K562 (cell line): ENCODE data around the gene PLEKHG5. TPM values are rescaled to one million over a fixed set of nuclear protein-coding genes. Genes with fewer than 3 reads are reported as not detected.

Experiments used
- ATAC-seq: fragments of 200-7000 bp; cut with Tn5 transposase; 3 replicates; pipeline ENCODE4 v1.9.1; 2020; ENCODE audit warnings: moderate library complexity
- BruUV-seq: library from RNA; stranded (reverse); fragments of 400-500 nt; replicated peaks from 2 replicates; lab custom pipeline; 2021; lab: Mats Ljungman, UMichigan
- CTCF ChIA-PET: fragments of 300-600 bp; formaldehyde crosslinking; extraction: SDS; loops from one replicate; lab custom pipeline; 2021; ENCODE audit warnings: low intra/inter-chr PET ratio; lab: Yijun Ruan, JAX
- POLR2A ChIA-PET: fragments of 300-600, 350-650 bp; sonication (Branson Sonifier 250); formaldehyde crosslinking; extraction: SDS; loops from one replicate; lab custom pipeline; 2021; ENCODE audit warnings: antibody characterized with exemption, inconsistent platforms; lab: Yijun Ruan, JAX
- DNase-seq, 4 experiments: peaks; one replicate each; pipeline versions ENCODE4 v3.0.0 to v3.0.0-alpha.2; 2011 to 2018; ENCODE audit warnings: low spot score in 3 of 4, mixed read lengths in 3 of 4; ENCODE audit errors: extremely low read depth in 1 of 4
- FAIRE-seq: peaks from 2 replicates; lab custom pipeline; 2011; peaks lifted over from hg19 to GRCh38; lab: Jason Lieb, UNC
- H2AFZ ChIP-seq: 2 replicates; pipeline ENCODE4 v1.6.0; 2011; ENCODE audit warnings: low read depth, low read length, control low read depth, inconsistent platforms
- H3K27ac ChIP-seq: fragments of 200-600 bp; 3 replicates; pipeline ENCODE4 v1.8.0; 2011; ENCODE audit warnings: low read depth, mild to moderate bottlenecking, control low read depth, inconsistent platforms, low read length, moderate library complexity, mixed read lengths; ENCODE audit errors: extremely low read depth
- H3K27me3 ChIP-seq, 2 experiments: fragments of 300-600 bp in 1 of 2; 2 replicates in 1 of 2; 3 replicates in 1 of 2; pipeline versions ENCODE4 v1.6.0 to v1.8.0; 2011; ENCODE audit warnings: inconsistent platforms in 2 of 2, low read length in 2 of 2, mild to moderate bottlenecking in 1 of 2, mixed read lengths in 1 of 2, moderate library complexity in 1 of 2; ENCODE audit not compliant: control insufficient read depth in 2 of 2, insufficient read depth in 2 of 2
- H3K36me3 ChIP-seq: fragments of 300-600 bp; 3 replicates; pipeline ENCODE4 v1.8.0; 2011; ENCODE audit warnings: mild to moderate bottlenecking, low read length, inconsistent platforms; ENCODE audit not compliant: control insufficient read depth, insufficient read depth
- H3K4me1 ChIP-seq, 2 experiments: fragments of 200-600 bp in 1 of 2; replicated peaks in 1 of 2; 2 replicates in 1 of 2; 3 replicates in 1 of 2; pipeline versions ENCODE4 v1.5.1 to v1.8.0; 2011; ENCODE audit warnings: inconsistent platforms in 2 of 2, low read length in 2 of 2, mild to moderate bottlenecking in 1 of 2, mixed read lengths in 1 of 2, moderate library complexity in 1 of 2; ENCODE audit not compliant: control insufficient read depth in 2 of 2, insufficient read depth in 2 of 2
- H3K4me2 ChIP-seq: 2 replicates; pipeline ENCODE4 v1.6.1; 2011; ENCODE audit warnings: low read length, control low read depth, inconsistent platforms, mixed read lengths; ENCODE audit not compliant: insufficient read depth
- H3K4me3 ChIP-seq: fragments of 200-600 bp; sonication (generic), shearing (Covaris generic); 2 replicates; pipeline ENCODE4 v1.5.1; 2016; ENCODE audit warnings: control low read depth, inconsistent platforms
- H3K79me2 ChIP-seq: fragments of 200-600 bp; 3 replicates; pipeline ENCODE4 v1.8.0; 2011; ENCODE audit warnings: low read length, inconsistent platforms; ENCODE audit not compliant: control insufficient read depth, insufficient read depth
- H3K9ac ChIP-seq, 2 experiments: 2 replicates each; pipeline versions ENCODE4 v1.6.0 to v1.6.1; 2011; ENCODE audit warnings: low read depth in 2 of 2, low read length in 2 of 2, control low read depth in 1 of 2, inconsistent platforms in 1 of 2, mild to moderate bottlenecking in 1 of 2, mixed read lengths in 1 of 2; ENCODE audit not compliant: insufficient read depth in 1 of 2
- H3K9me1 ChIP-seq: one replicate; pipeline ENCODE4 v1.6.0; 2011; ENCODE audit warnings: inconsistent platforms, mild to moderate bottlenecking, low read length, moderate library complexity; ENCODE audit not compliant: control insufficient read depth, insufficient read depth
- H3K9me3 ChIP-seq: replicated peaks from 2 replicates; pipeline ENCODE4 v1.5.1; 2011; ENCODE audit warnings: low read depth, low read length, inconsistent platforms; ENCODE audit not compliant: control insufficient read depth, insufficient read depth
- H4K20me1 ChIP-seq: replicated peaks from 2 replicates; pipeline ENCODE4 v1.6.1; 2011; ENCODE audit warnings: low read length, inconsistent platforms, mixed read lengths; ENCODE audit not compliant: control insufficient read depth, insufficient read depth
- ESRRA ChIP-seq: fragments of 450-650 bp; IDR thresholded peaks from 2 replicates; pipeline ENCODE4 v1.6.1; 2014; ENCODE audit warnings: low read depth, mild to moderate bottlenecking, moderate library complexity, borderline replicate concordance
- KDM1A ChIP-seq, 2 experiments: fragments of 450-650 bp; IDR thresholded peaks; 2 replicates each; pipeline ENCODE4 v1.6.1; 2016; ENCODE audit warnings: mild to moderate bottlenecking in 2 of 2
- KDM2B ChIP-seq: fragments of 250-450 bp; sonication (Bioruptor Pico); IDR thresholded peaks from 2 replicates; pipeline ENCODE4 v1.8.0; 2021; ENCODE audit warnings: mild to moderate bottlenecking, moderate library complexity
- RAD21 ChIP-seq, 2 experiments: fragments of 250-450 bp in 1 of 2; fragments of 450-650 bp in 1 of 2; sonication (Bioruptor Pico) in 1 of 2; formaldehyde crosslinking in 1 of 2; IDR thresholded peaks in 1 of 2; conservative IDR thresholded peaks in 1 of 2; 2 replicates each; pipeline versions ENCODE4 v1.4.0 to v1.8.0; 2020 to 2022; ENCODE audit warnings: mild to moderate bottlenecking in 2 of 2, moderate library complexity in 1 of 2
- TAF7 ChIP-seq: fragments of 450-650 bp; IDR thresholded peaks from 2 replicates; pipeline ENCODE4 v1.6.1; 2016; ENCODE audit warnings: missing genetic modification characterization, missing compliant biosample characterization
- WGBS: fragments of 100-300 bp; shearing (Covaris generic); methylation state at CpG from one replicate; pipeline ENCODE4 v1.1.6; 2016; ENCODE audit warnings: low coverage, mixed read lengths; ENCODE audit not compliant: insufficient coverage; ENCODE audit errors: missing lambda C conversion rate; 5-methylcytosine and 5-hydroxymethylcytosine counted together
- in situ Hi-C: fragments of 300-500 bp; cut with MboI; formaldehyde crosslinking; loops from 4 replicates; pipeline ENCODE4 v1.15.0; 2018; ENCODE audit warnings: inconsistent platforms, mixed read lengths
- intact Hi-C: fragments of 100-400 bp; cut with micrococcal nuclease; formaldehyde crosslinking; loops from 2 replicates; pipeline ENCODE4 v1.14.2; 2022
- polyA plus RNA-seq, 8 experiments: library from polyadenylated mRNA; depleted of rRNA in 4 of 8; stranded (reverse) in 5 of 8; unstranded in 3 of 8; fragments of >200 nt; fragmentation: Nextera tagmentation in 2 of 8; fragmentation: Illumina TruSeq in 1 of 8; extraction: Ambion mirVana in 2 of 8; extraction: Trizol in 1 of 8; gene quantifications; 2 replicates each; pipeline versions ENCODE4 v1.2.1 to v1.2.3, GENCODE V29; 2011 to 2014; ENCODE audit warnings: inconsistent platforms in 1 of 8, missing spikeins in 1 of 8
- total RNA-seq, 7 experiments: library from RNA; depleted of rRNA in 6 of 7; stranded (reverse); fragments of >200 nt in 6 of 7; fragmentation: Illumina TruSeq in 2 of 7; extraction: Trizol in 2 of 7; gene quantifications; 2 replicates each; pipeline versions ENCODE4 v1.2.1 to v1.2.3, GENCODE V29; 2011 to 2021; ENCODE audit warnings: low replicate concordance in 1 of 7
- TF ChIP-seq, protein P1 (sequence below): fragments of 250-450 bp; sonication (Bioruptor Pico); IDR thresholded peaks from 2 replicates; pipeline ENCODE4 v1.5.0; 2021
- TF ChIP-seq, protein P2 (sequence below), 2 experiments: IDR thresholded peaks; 2 replicates each; pipeline ENCODE4 v1.6.1; 2012; ENCODE audit warnings: improper control_type of control experiment in 2 of 2, low read depth in 2 of 2, low read length in 2 of 2, borderline replicate concordance in 1 of 2
- TF ChIP-seq, protein P3 (sequence below): sonication (generic); formaldehyde crosslinking; IDR thresholded peaks from 2 replicates; pipeline ENCODE4 v1.8.1; 2023; ENCODE audit warnings: mild to moderate bottlenecking, missing genetic modification reagents

PLEKHG5 gene
- total and polyA plus RNA-seq, 9 of the 15 experiments (the other 6 are each of a cell fraction or from before 2014, with no cell fraction given) = 0.04 to 0.29 (median 0.09) TPM; not detected in 3

DNA sequence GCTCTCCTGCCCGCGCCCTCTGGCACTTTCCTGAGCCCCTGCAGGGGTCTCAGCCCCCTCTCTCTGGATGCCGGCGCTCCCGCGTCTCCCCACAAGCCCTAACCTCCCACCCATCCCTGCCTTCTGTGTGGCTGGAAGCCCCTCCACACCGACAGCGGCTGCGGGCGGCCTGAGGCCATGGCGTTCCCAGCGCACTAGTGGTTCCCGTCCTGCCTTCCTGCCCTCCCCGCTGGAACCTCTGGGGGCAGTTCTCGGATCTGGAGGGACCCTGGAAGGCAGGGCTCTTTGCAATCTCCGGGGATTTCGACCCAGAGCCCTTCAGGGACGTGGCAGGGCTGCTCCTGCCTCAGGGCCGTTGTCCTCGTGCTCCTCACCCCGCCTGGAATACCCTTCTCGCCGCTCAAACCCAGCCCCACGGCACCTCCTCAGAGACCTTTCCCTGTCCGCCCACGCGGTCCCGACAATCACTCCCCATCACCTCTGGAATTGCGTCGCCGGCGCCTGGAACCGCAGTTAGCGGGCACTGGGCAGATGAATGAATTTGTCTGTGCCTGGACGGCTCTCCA, 67.4 kb downstream of the PLEKHG5 start (continued):
- TF ChIP-seq, protein P1, sequence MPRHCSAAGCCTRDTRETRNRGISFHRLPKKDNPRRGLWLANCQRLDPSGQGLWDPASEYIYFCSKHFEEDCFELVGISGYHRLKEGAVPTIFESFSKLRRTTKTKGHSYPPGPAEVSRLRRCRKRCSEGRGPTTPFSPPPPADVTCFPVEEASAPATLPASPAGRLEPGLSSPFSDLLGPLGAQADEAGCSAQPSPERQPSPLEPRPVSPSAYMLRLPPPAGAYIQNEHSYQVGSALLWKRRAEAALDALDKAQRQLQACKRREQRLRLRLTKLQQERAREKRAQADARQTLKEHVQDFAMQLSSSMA = no peak
- no peak for TF ChIP-seq RAD21 (CRISPR knock-in tag; conservative IDR thresholded peaks at IDR 0.05 in 1 of 2, IDR thresholded peaks at IDR 0.05 in 1 of 2)
- TF ChIP-seq KDM1A (IDR thresholded peaks at IDR 0.05) = no peak
- TF ChIP-seq, all 486 proteins: peak for 16

- WGBS = 3% methylated on average over 24 of the region's 24 CpGs
- Histone ChIP-seq H3K79me2 (no peaks in the 10 kb centered on the region), H2AFZ (peak overlapping the region; percentile 63), H3K27ac (no peak overlapping the region), H3K9me3 (no peaks in the 10 kb centered on the region), H3K36me3 (no peaks in the 10 kb centered on the region), H3K9ac (peak overlapping the region in 1 of 2 experiments; percentile 66; a peak in 2 of 4 replicates), H4K20me1 (peaks cover 46% of the 10 kb centered on the region; the same call in 1 of the 2 replicates), H3K9me1 (no peaks in the 10 kb centered on the region), H3K4me1 (peaks cover 38 to 79% of the 10 kb centered on the region in 2 experiments), H3K4me2 (peak overlapping the region; percentile 67), H3K4me3 (no peak overlapping the region), H3K27me3 (peaks cover 29 to 63% of the 10 kb centered on the region in 2 experiments; a peak in 4 of 5 replicates)
- intact Hi-C loops (loop anchor here (1.0 kb wide), 1 partner anchor 15 kb away; no protein-coding TSS in a partner anchor), in situ Hi-C loops (no loop called here)
- peak; percentile 74 to 86 (median 81) for DNase-seq
- peak; percentile 90 for FAIRE-seq
- POLR2A ChIA-PET = interaction anchor here (0.6 to 3.5 kb wide), 7 partner anchors 9 to 223 kb away, joined by 3 to 16 read pairs (median 4); partner anchors contain the start of gene ACOT7
- CTCF ChIA-PET = interaction anchor here (0.7 to 1.5 kb wide), 4 partner anchors 14 to 80 kb away, joined by 3 to 9 read pairs (median 4); no protein-coding TSS in a partner anchor
- ATAC-seq = peak; percentile 80
- BruUV-seq = no TSS peak
- TF ChIP-seq KDM2B (0 out of 2 replicates have a peak, but pooled peaks have one; percentile 29), ESRRA (peak; percentile 15; the same call in 1 of the 2 replicates), TAF7 (tag) (no peak)
- TF ChIP-seq, protein P2, sequence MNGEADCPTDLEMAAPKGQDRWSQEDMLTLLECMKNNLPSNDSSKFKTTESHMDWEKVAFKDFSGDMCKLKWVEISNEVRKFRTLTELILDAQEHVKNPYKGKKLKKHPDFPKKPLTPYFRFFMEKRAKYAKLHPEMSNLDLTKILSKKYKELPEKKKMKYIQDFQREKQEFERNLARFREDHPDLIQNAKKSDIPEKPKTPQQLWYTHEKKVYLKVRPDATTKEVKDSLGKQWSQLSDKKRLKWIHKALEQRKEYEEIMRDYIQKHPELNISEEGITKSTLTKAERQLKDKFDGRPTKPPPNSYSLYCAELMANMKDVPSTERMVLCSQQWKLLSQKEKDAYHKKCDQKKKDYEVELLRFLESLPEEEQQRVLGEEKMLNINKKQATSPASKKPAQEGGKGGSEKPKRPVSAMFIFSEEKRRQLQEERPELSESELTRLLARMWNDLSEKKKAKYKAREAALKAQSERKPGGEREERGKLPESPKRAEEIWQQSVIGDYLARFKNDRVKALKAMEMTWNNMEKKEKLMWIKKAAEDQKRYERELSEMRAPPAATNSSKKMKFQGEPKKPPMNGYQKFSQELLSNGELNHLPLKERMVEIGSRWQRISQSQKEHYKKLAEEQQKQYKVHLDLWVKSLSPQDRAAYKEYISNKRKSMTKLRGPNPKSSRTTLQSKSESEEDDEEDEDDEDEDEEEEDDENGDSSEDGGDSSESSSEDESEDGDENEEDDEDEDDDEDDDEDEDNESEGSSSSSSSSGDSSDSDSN (IDR thresholded peaks at IDR 0.05; ENCODE audit: borderline replicate concordance in 1 of 2, low read depth in 2 of 2, low read length in 2 of 2) = peak in 1 of 2 experiments; percentile 71; a peak in 2 of 4 replicates
- TF ChIP-seq, protein P3, sequence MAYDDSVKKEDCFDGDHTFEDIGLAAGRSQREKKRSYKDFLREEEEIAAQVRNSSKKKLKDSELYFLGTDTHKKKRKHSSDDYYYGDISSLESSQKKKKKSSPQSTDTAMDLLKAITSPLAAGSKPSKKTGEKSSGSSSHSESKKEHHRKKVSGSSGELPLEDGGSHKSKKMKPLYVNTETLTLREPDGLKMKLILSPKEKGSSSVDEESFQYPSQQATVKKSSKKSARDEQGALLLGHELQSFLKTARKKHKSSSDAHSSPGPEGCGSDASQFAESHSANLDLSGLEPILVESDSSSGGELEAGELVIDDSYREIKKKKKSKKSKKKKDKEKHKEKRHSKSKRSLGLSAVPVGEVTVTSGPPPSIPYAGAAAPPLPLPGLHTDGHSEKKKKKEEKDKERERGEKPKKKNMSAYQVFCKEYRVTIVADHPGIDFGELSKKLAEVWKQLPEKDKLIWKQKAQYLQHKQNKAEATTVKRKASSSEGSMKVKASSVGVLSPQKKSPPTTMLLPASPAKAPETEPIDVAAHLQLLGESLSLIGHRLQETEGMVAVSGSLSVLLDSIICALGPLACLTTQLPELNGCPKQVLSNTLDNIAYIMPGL = no peak
Observed at GRCh38 chr1:6423321-6423999, 68.0 kb downstream of the PLEKHG5 start.
